Liver (tissue), 9 donors: ENCODE measurements around the gene SRGN. TPM values are rescaled to one million over a fixed set of nuclear protein-coding genes. Genes with fewer than 3 reads are reported as not detected.

Source experiments
- DNase-seq: peaks from one replicate; pipeline ENCODE4 v3.0.0-alpha.2; 2017; ENCODE audit warnings: low spot score
- H3K27ac ChIP-seq, 2 donors: one replicate each; pipeline ENCODE4 v1.7.0; 2013; ENCODE audit warnings: inconsistent platforms in 2 of 2, low read length in 2 of 2, control low read depth in 1 of 2, low read depth in 1 of 2, mild to moderate bottlenecking in 1 of 2
- H3K27me3 ChIP-seq, 4 donors: one replicate each; pipeline versions ENCODE4 v1.6.1 to v1.7.0; 2013; ENCODE audit warnings: low read length in 3 of 4, inconsistent platforms in 1 of 4, mild to moderate bottlenecking in 1 of 4, moderate library complexity in 1 of 4; ENCODE audit not compliant: control insufficient read depth in 4 of 4, insufficient read depth in 4 of 4
- H3K36me3 ChIP-seq, 4 donors: one replicate each; pipeline versions ENCODE4 v1.6.1 to v1.7.0; 2013; ENCODE audit warnings: low read length in 3 of 4, mild to moderate bottlenecking in 3 of 4, low read depth in 1 of 4, moderate library complexity in 1 of 4; ENCODE audit not compliant: control insufficient read depth in 4 of 4, insufficient read depth in 3 of 4
- H3K4me1 ChIP-seq, 4 donors: one replicate each; pipeline versions ENCODE4 v1.6.1 to v1.7.0; 2013; ENCODE audit warnings: low read length in 3 of 4, mild to moderate bottlenecking in 3 of 4, moderate library complexity in 1 of 4; ENCODE audit not compliant: control insufficient read depth in 4 of 4, insufficient read depth in 4 of 4
- H3K4me3 ChIP-seq, 3 donors: one replicate each; pipeline versions ENCODE4 v1.6.1 to v1.7.0; 2013; ENCODE audit warnings: low read length in 3 of 3, control low read depth in 1 of 3, low read depth in 1 of 3, mild to moderate bottlenecking in 1 of 3
- H3K9ac ChIP-seq, 2 donors: one replicate each; pipeline ENCODE4 v1.7.0; 2013; ENCODE audit warnings: low read length in 2 of 2, mild to moderate bottlenecking in 2 of 2, moderate library complexity in 2 of 2, control low read depth in 1 of 2, low read depth in 1 of 2
- H3K9me3 ChIP-seq, 4 donors: one replicate each; pipeline versions ENCODE4 v1.6.1 to v1.7.0; 2013; ENCODE audit warnings: low read length in 3 of 4; ENCODE audit not compliant: control insufficient read depth in 4 of 4
- CTCF ChIP-seq: fragments of 150-350 bp; IDR thresholded peaks from 2 replicates; pipeline ENCODE4 v1.5.1; 2017; ENCODE audit warnings: improper control_type of control experiment, low read depth, low read length; ENCODE audit not compliant: missing input control
- EGR1 ChIP-seq, 2 donors: IDR thresholded peaks; 2 replicates each; pipeline ENCODE4 v1.6.1; 2016 to 2018; ENCODE audit warnings: antibody characterized with exemption in 2 of 2, low read depth in 2 of 2
- FOXA2 ChIP-seq: IDR thresholded peaks from 2 replicates; pipeline ENCODE4 v1.6.1; 2016; ENCODE audit warnings: antibody characterized with exemption
- GABPA ChIP-seq, 2 donors: IDR thresholded peaks in 1 of 2; conservative IDR thresholded peaks in 1 of 2; 2 replicates each; pipeline ENCODE4 v1.6.1; 2016; ENCODE audit warnings: antibody characterized with exemption in 2 of 2, mild to moderate bottlenecking in 1 of 2, moderate library complexity in 1 of 2
- HNF4A ChIP-seq, 2 donors: conservative IDR thresholded peaks; 2 replicates each; pipeline ENCODE4 v1.6.1; 2016; ENCODE audit warnings: antibody characterized with exemption in 2 of 2, mild to moderate bottlenecking in 2 of 2
- JUND ChIP-seq, 2 donors: IDR thresholded peaks; 2 replicates each; pipeline ENCODE4 v1.6.1; 2016; ENCODE audit warnings: antibody characterized with exemption in 2 of 2
- MAX ChIP-seq: IDR thresholded peaks from 2 replicates; pipeline ENCODE4 v1.6.1; 2016; ENCODE audit warnings: antibody characterized with exemption
- NR2F2 ChIP-seq: IDR thresholded peaks from 2 replicates; pipeline ENCODE4 v1.6.1; 2016; ENCODE audit warnings: antibody characterized with exemption
- REST ChIP-seq: IDR thresholded peaks from 2 replicates; pipeline ENCODE4 v1.6.1; 2016; ENCODE audit warnings: antibody characterized with exemption, mild to moderate bottlenecking
- RXRA ChIP-seq, 2 donors: IDR thresholded peaks; 2 replicates each; pipeline ENCODE4 v1.6.1; 2017 to 2018; ENCODE audit warnings: antibody characterized with exemption in 2 of 2, mild to moderate bottlenecking in 1 of 2
- SP1 ChIP-seq: IDR thresholded peaks from 2 replicates; pipeline ENCODE4 v1.6.1; 2018; ENCODE audit warnings: antibody characterized with exemption, mild to moderate bottlenecking
- TAF1 ChIP-seq: conservative IDR thresholded peaks from 2 replicates; pipeline ENCODE4 v1.6.1; 2016; ENCODE audit warnings: antibody characterized with exemption, mild to moderate bottlenecking
- YY1 ChIP-seq: IDR thresholded peaks from 2 replicates; pipeline ENCODE4 v1.6.1; 2016; ENCODE audit warnings: antibody characterized with exemption, mild to moderate bottlenecking
- ZBTB33 ChIP-seq: IDR thresholded peaks from 2 replicates; pipeline ENCODE4 v1.6.1; 2016; ENCODE audit warnings: antibody characterized with exemption
- WGBS: extraction: QIAGEN DNeasy Blood & Tissue Kit; methylation state at CpG from one replicate; pipeline ENCODE4 v1.1.7; 2013; 5-methylcytosine and 5-hydroxymethylcytosine counted together
- polyA plus RNA-seq, 2 donors: library from polyadenylated mRNA; stranded (reverse) in 1 of 2; unstranded in 1 of 2; fragments of 200-250 nt in 1 of 2; fragments of >200 nt in 1 of 2; fragmentation: Nextera tagmentation in 1 of 2; extraction: Ambion mirVana in 1 of 2; gene quantifications; one replicate each; pipeline versions ENCODE4 v1.2.1 to v1.2.3, GENCODE V29; 2013 to 2015
- total RNA-seq, 2 donors: library from RNA; depleted of rRNA; stranded (reverse); fragments of >200 nt; gene quantifications; one replicate each; pipeline ENCODE4 v1.2.3, GENCODE V29; 2014
- donor health status: healthy.
- donor health status: healthy.
- donor health status: healthy.
- donor health status: healthy.
- donor health status: healthy.

The SRGN gene
- total and polyA plus RNA-seq, 4 donors = 19.5 to 305 (median 41.3) TPM

- TF ChIP-seq ZBTB33 (no peak), YY1 (no peak), GABPA (IDR thresholded peaks at IDR 0.05 in 1 of 2, conservative IDR thresholded peaks at IDR 0.05 in 1 of 2) (no peak), TAF1 (no peak), RXRA (IDR thresholded peaks at IDR 0.05) (no peak), JUND (IDR thresholded peaks at IDR 0.05) (no peak)
Measured at GRCh38 chr10:69107176-69107490, 19.2 kb downstream of the SRGN start (continued).

- 90% methylated on average over 2 of the region's 2 CpGs for whole genome bisulfite sequencing
- DNase-seq = no peak
- no peaks in the 10 kb centered on the region for H3K9me3 ChIP-seq
- H3K27ac ChIP-seq = no peak overlapping the region
- no peak overlapping the region for H3K4me3 ChIP-seq
- TF ChIP-seq HNF4A (conservative IDR thresholded peaks at IDR 0.05) (no peak), YY1 (no peak), FOXA2 (no peak), TAF1 (no peak), SP1 (no peak), CTCF (no peak), NR2F2 (no peak), EGR1 (IDR thresholded peaks at IDR 0.05; ENCODE audit: low read depth in 2 of 2) (no peak), ZBTB33 (no peak), REST (no peak), MAX (no peak)
- H3K4me1 ChIP-seq = no peaks in the 10 kb centered on the region
- peaks cover 0 to 2% (median 0%) of the 10 kb centered on the region in 4 donors for H3K36me3 ChIP-seq
- H3K27me3 ChIP-seq = peaks cover 0 to 2% (median 0%) of the 10 kb centered on the region in 4 donors
- no peak overlapping the region for H3K9ac ChIP-seq
Measured at GRCh38 chr10:69107699-69108098, 19.8 kb downstream of the SRGN start.
